ENCODE data around the gene TSPYL1.
"Not testable (repeated sequence)": the region's sequence is repeated elsewhere in the genome, so short reads cannot be mapped to it uniquely, and the experiment has no call there.

TSPYL1 gene

GRCh38 chr6:116279232-116280160, at the start of gene TSPYL1:
TSPYL1 (minus strand) TSS chr6:116279930; CDS start chr6:116279830, 100 bp downstream.
- DNase-seq (ENCODE audit: low read depth) = peak; percentile 88

DNA sequence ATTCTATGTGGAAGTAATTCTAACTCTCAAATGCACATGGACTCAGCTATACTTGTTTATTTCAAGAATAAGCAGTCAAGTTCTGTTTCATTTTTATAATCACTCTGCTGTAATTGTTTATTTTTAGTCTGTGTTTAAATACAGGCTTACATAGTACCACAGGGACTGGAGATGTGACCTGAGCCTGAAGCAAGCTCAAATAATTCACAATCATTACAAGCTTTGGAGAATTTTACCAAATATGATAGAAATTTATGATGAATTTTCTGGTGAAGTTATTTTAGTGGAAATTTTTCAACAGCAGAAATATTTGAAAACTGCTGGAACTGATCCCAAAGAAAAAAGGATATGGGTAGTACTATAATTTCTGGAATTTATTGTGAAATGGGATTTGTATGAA, 49.4 kb upstream of the TSPYL1 start:
- no peak for DNase-seq (ENCODE audit: low read depth)

- DNase-seq (ENCODE audit: low read depth) = no peak
Observed at GRCh38 chr6:116328528-116328903, 48.8 kb upstream of the TSPYL1 start.

DNA sequence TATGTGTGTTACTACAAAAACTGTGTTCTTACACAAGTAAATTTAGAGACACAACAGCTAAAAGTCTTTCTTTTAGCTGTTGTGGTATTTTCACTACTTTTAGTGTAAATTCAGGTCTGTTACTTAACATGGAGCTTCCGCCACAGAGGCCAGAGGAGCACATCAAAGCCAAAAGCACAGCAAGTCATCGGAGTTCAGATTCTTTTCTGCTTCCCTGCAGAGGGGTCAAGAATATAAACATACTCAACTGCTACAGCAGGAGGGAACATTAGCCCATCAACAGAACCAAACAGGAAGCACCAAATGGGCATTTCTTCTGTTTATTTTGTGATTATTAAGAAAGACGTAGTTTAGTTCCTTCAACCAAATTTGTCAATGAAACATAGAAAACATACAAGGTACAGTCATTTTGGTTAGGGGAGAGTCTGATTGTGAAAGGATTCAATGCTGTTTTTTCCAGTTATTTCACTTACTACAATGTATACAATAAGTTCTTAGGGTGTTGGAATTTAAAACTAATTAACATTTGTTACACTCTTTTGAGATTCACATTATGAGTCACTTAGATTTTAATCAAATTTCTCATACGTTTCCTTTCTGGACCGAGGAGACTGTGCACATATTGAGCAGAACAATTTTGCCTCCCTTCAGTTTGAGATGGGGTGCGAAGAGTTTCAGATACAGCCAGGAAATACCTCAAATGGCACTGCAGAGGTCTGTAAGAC, 48.2 kb upstream of the TSPYL1 start:
- DNase-seq (ENCODE audit: low read depth) = no peak

DNA sequence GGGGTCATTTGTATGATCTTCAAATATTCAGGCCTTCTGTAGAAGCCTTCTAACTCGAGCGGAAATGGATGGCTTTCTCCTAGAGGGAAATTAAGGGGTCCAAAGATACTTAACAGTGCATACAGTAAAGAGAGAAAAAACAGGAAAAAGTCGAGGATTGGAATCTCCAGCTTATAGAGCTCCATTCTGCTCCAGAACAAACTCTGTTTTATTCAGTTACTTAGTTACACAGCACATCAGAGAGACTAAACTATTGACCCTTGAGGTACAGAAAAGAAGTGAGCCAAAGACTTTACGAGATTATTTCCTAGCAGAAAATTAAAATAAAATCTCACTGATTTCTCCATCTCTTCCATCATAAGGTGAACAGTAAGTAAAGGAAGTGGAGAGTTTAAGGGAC, 47.3 kb upstream of the TSPYL1 start:
- DNase-seq (ENCODE audit: low read depth) = no peak

DNA sequence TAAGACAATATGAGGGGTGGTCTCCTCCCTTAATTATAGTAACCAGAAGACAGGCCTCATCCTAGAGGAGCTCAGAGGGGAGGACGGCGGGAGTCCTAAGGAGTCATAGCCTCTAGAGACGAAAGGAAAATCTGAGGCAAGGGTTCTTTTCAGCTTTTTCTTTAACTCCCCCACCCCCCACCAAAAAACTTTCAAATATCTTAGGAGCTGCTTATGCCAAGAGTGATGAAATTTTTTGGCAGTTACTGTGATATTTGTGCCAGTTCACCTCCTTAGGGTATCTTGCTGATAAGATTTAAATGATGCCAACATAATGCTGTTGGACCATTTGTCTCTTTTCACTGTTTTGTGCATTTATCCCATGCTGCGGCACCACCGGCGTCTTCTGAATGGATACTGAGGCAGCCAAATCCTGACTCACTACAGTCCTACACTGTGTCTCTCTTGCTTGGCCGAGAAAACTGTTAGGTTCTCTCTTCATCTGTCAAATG, 46.5 kb upstream of the TSPYL1 start:
- no peak for DNase-seq (ENCODE audit: low read depth)

- DNase-seq (ENCODE audit: low read depth) = not testable (repeated sequence)
Observed at GRCh38 chr6:116325634-116326132, 46.0 kb upstream of the TSPYL1 start.

GRCh38 chr6:116323863-116324262, 44.1 kb upstream of the TSPYL1 start:
- DNase-seq (ENCODE audit: low read depth) = no peak

GRCh38 chr6:116321933-116322332, 42.2 kb upstream of the TSPYL1 start:
- DNase-seq (ENCODE audit: low read depth) = not testable (repeated sequence)

GRCh38 chr6:116316772-116317467, 37.2 kb upstream of the TSPYL1 start:
- no peak for DNase-seq (ENCODE audit: low read depth)

GRCh38 chr6:116314878-116315277, 35.1 kb upstream of the TSPYL1 start:
- DNase-seq (ENCODE audit: low read depth) = no peak

DNA sequence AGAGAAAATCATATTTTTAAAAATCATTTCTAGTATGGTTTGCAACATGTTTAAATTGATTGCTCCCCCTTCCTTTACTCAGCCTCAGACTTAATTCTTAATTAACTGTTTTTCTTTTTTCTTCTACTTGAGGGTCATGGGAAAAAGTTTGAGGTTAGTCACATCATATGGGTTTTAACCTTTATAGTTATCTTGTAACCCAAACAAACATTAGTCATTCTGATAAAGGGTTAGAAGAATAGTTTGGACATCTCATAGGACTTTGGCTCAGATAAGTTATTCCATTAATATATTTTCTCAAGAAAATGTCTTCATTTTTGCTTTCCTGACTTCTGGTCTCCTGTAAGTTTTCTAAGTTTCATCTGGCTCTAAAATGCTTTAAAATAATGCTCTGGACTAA, 34.5 kb upstream of the TSPYL1 start:
- DNase-seq (ENCODE audit: low read depth) = no peak

- no peak for DNase-seq (ENCODE audit: low read depth)
Observed at GRCh38 chr6:116313101-116313776, 33.5 kb upstream of the TSPYL1 start.

DNA sequence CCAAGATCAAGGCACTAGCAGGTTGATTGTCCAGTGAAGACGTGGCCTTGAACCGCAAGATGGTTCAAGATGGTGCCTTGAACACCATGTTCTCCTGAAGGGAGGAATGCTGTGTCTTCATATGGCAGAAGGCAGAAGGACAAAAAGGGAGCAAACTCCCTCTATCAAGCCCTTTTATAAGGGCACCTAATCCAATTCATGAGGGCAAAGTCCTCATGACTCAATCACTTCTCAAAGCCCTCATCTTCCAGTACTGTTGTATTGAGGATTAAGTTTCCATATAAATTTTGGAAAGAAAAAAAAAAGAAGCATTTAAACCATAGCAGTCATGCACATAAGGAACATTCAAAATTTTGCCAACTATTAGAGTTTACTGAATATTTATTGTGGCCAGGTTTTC, 29.9 kb upstream of the TSPYL1 start:
- DNase-seq (ENCODE audit: low read depth) = no peak

DNA sequence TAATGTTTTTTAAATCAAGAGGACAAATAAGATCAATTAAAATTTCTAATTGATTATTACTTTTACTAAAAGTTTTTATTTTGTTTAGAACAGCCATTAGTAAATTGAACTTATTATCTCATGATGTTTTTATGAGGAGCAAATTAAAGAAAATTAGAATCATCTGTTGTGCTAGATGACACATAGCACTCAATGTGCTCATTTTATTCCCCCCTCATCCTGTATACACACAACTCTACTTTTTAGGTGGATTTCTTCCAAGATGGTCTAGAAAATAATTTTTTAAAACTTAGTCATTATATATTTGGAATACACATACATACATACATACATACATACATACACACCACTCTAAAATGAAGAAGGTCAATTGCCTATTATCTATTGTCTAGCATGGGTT, 29.3 kb upstream of the TSPYL1 start:
- DNase-seq (ENCODE audit: low read depth) = no peak

DNA sequence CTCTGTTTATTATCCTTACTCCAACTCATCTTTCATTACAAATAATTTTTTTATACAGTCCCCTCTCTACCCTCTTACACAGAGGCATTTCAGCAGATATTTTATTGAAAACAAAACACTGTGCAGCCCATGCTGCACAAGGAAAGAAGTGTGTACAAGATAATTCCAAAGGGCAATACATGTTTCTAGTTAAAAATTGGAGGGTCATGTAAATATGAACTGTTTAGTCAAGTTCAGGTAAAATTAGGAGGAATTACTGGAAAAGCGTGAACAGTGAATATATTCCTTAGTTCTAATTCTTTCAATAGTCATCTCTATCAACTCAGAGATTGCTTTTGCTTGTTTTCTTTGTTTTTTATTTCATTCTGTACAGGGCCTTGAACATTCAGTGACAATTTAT, 27.9 kb upstream of the TSPYL1 start:
- no peak for DNase-seq (ENCODE audit: low read depth)

- DNase-seq (ENCODE audit: low read depth) = no peak
Observed at GRCh38 chr6:116307001-116307400, 27.3 kb upstream of the TSPYL1 start.

- no peak for DNase-seq (ENCODE audit: low read depth)
Observed at GRCh38 chr6:116304538-116305097, 24.9 kb upstream of the TSPYL1 start.

- no peak for DNase-seq (ENCODE audit: low read depth)
Observed at GRCh38 chr6:116301104-116301503, 21.4 kb upstream of the TSPYL1 start.

DNA sequence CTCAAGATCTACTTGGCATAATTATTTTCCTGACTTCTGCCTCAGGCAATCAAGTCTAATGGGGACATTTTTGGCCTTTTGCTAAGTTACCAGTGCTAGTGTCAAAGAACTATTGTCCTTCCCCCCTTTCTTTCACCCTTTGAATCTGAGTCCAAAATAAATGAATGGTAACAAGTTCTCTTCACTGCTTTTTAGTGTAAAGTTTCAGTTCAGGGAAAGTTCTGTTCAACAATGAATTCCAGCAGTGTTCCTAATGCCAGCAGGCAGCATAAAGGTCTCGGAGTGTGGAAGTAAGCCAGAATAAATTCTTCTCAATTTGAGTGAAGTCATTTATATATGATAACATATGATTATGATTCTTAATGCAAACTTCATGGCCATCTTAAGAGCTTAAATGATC, 20.8 kb upstream of the TSPYL1 start:
- no peak for DNase-seq (ENCODE audit: low read depth)

- no peak for DNase-seq (ENCODE audit: low read depth)
Observed at GRCh38 chr6:116298973-116299372, 19.2 kb upstream of the TSPYL1 start.
